LNCaP clone FGC (cell line): ENCODE results near the gene MRFAP1.
"Not testable (repeated sequence)": the region's sequence is repeated elsewhere in the genome, so short reads cannot be mapped to it uniquely, and the experiment has no call there.

Source experiments
- DNase-seq: peaks from one replicate; pipeline ENCODE4 v3.0.0-alpha.2; 2011; ENCODE audit warnings: low read depth
- H3K4me3 ChIP-seq: 2 replicates; pipeline ENCODE4 v1.5.1; 2011; ENCODE audit warnings: mild to moderate bottlenecking, low read depth, low read length, control low read depth
- TF ChIP-seq, protein P1 (sequence below): IDR thresholded peaks from 2 replicates; pipeline ENCODE4 v1.5.1; 2012; ENCODE audit warnings: mild to moderate bottlenecking; ENCODE audit not compliant: control insufficient read depth, insufficient read depth; ENCODE audit errors: extremely low read depth

The MRFAP1 gene

DNA sequence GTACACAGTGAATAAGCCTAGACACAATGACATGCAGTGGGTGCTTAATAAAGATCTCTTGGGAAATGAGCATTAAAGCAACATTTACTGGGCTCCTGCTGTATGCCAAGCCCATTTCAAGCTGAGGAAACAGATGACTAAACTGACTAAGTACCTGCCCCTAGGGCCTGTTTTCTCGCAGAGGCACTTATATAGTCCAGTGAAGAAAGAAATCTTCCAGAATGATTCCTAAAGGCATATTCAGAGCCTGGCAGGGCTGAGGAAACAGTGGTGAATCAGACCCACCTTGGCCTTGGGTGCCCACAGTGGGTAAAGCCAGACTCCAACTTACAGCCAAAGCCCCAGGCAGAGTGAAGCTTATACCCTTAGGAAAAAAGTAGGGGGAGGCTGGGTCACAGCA is 31.2 kb downstream of the MRFAP1 start:
- H3K4me3 ChIP-seq: no peak overlapping the region
- DNase-seq: no peak
- TF ChIP-seq, protein P1, sequence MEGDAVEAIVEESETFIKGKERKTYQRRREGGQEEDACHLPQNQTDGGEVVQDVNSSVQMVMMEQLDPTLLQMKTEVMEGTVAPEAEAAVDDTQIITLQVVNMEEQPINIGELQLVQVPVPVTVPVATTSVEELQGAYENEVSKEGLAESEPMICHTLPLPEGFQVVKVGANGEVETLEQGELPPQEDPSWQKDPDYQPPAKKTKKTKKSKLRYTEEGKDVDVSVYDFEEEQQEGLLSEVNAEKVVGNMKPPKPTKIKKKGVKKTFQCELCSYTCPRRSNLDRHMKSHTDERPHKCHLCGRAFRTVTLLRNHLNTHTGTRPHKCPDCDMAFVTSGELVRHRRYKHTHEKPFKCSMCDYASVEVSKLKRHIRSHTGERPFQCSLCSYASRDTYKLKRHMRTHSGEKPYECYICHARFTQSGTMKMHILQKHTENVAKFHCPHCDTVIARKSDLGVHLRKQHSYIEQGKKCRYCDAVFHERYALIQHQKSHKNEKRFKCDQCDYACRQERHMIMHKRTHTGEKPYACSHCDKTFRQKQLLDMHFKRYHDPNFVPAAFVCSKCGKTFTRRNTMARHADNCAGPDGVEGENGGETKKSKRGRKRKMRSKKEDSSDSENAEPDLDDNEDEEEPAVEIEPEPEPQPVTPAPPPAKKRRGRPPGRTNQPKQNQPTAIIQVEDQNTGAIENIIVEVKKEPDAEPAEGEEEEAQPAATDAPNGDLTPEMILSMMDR: no peak

DNA sequence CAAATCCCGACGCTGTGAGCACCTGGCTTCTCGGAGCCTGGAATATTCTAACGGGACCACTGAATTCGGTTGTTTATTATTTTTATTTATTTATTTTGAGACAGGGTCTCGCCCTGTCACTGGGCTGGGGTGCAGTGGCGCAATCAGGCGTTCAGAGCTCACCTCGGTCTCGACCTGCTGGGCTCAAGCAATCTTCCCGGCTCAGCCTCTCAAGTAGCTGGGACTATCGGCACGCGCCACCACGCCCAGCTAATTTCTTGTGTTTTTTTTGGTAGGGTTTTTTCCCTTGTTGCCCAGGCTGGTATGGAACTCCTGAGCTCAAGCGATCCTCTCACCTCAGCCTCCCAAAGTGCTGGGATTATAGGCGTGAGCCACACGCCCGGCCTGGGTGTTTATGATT is 31.6 kb downstream of the MRFAP1 start:
- H3K4me3 ChIP-seq: no peak overlapping the region
- no peak for DNase-seq
- TF ChIP-seq, protein P1: no peak

DNA sequence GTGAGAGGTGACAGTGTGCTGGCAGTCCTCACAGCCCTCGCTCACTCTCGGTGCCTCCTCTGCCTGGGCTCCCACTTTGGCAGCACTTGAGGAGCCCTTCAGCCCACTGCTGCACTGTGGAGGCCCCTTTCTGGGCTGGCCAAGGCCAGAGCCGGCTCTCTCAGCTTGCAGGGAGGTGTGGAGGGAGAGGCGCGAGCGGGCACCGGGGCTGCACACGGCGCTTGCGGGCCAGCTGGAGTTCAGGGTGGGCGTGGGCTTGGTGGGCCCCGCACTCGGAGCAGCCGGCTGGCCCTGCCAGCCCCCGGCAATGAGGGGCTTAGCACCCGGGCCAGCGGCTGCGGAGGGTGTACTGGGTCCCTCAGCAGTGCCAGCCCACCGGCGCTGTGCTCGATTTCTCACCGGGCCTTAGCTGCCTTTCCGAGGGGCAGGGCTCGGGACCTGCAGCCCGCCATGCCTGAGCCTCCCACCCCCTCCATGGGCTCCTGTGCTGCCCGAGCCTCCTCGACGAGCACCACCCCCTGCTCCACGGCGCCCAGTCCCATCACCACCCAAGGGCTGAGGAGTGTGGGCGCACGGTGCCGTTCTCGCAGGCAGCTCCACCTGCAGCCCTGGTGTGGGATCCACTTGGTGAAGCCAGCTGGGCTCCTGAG is 32.2 kb downstream of the MRFAP1 start:
- DNase-seq, H3K4me3 ChIP-seq: not testable (repeated sequence)

DNA sequence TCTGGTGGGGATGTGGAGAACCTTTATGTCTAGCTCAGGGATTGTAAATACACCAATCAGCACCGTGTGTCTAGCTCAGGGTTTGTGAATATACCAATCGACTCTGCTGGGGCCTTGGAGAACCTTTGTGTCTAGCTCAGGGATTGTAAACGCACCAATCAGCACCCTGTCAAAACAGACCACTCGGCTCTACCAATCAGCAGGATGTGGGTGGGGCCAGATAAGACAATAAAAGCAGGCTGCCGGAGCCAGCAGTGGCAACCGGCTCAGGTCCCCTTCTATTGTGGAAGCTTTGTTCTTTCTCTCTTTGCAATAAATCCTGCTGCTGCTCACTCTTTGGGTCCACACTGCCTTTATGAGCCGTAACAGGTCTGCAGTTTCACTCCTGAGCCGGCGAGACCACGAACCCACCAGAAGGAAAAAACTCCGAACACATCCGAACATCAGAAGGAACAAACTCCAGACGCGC is 32.7 kb downstream of the MRFAP1 start:
- H3K4me3 ChIP-seq: peak overlapping the region; percentile 70
- DNase-seq: not testable (repeated sequence)

DNA sequence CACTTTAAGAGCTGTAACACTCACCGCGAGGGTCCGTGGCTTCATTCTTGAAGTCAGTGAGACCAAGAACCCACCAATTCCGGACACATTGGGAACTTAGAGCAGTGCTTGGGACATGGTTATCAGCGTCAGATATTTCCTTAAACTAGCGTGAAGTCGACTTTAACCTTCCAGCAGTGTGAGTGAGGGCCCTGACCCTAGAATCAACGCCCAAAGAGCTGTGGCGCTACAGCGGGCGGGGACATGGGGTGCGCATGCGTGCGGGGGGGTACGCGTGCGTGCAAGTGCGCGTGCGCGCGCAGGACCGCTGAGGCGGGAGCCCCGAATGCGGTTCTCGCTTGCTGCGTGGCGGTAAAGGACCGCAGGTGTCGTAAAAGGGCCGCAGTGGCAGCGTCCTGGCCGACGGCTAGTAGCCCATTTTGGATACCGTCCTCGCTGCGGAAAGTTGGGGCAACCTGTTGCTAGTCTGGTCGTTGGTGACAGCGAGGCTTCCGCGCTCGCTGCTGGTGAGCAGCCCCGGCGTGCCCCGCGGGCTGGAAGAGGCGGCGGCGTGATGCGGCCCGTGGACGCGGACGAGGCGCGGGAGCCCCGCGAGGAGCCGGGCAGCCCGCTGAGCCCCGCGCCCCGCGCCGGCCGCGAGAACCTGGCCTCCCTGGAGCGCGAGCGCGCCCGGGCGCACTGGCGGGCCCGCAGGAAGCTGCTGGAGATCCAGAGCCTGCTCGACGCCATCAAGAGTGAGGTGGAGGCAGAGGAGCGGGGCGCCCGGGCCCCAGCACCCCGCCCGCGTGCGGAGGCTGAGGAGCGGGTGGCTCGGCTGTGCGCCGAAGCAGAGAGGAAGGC is 33.4 kb downstream of the MRFAP1 start:
- peak; percentile 93 for DNase-seq
- H3K4me3 ChIP-seq: peak overlapping the region; percentile 70
- TF ChIP-seq, protein P1: 0 out of 2 replicates have a peak, but pooled peaks have one; percentile 10

DNA sequence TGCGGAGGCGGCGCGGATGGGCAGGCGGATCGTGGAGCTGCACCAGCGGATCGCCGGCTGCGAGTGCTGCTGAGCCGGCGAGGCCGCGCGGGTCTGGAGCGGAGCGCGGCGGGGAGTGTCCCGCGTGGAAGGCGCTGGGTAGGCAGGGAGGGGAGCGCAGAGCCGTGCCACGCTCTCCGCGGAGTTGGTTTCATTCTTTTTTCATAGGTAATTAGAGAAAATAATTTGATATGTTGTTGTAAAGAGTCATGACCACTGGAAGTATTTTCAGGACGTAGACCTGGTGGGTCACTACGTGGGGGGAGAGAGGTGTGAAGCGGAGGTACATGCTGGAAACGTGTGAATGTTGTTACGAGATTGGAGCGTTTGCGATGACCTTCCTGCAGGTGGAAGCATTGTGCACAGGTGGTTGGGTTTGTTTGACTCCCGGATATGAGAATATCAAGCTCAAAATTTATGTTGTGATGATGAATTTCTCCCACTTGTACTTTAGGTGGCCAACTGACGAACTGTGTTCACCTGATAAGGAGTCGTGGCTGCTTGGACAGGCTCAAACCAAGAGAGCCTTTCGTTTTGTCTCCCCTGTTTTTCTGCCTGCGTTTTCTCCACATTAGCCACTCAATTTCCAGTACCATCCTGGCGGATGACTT is 34.1 kb downstream of the MRFAP1 start:
- peak overlapping the region; percentile 70 for H3K4me3 ChIP-seq
- no peak for DNase-seq
- TF ChIP-seq, protein P1: peak; percentile 61

DNA sequence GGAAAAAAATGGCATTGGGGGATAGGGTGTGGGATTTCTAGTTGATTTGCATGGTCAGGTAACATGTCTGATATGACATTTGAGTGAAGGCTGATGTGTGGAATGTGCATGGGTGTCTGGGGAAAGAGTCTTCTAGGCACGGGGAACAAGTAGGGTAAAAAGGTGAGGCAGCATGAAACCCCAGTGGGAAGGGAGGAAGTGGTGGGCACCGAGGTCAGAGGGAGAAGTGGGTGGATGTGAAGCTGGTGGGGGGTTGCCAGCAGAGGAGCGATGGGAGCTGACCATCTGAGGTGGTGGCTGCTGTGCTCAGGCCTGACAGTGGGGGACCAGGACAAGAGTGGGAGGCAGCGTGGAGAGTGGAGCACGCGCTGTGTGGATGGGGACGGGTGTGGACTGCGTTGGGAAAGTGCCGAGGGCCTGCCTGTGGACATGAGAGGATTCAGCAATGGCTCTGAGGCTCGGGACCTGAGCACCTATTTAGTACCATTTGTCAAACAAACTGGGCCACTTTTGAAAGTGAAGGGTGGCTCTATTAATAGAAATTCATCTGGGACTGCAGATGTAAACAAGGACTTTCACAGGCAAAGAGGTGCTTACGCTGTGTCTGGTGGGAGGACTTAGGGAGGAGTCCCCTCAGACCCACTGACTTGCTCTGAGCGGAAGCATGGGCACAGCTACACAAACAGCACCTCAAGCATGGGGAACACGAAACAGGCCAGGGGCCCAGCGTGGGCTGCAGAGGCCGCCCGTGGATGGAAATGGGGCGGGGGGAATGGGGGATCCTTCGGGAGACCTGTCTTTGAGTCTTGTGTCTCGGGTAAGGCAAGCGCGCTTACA is 36.5 kb downstream of the MRFAP1 start:
- no peak overlapping the region for H3K4me3 ChIP-seq

More for the DNA sequence above, 36.5 kb downstream of the MRFAP1 start:
- TF ChIP-seq, protein P1: no peak
- DNase-seq: no peak
